CD14-positive monocyte (primary cell): ENCODE data around the gene CFHR1. TPM values are rescaled to one million over a fixed set of nuclear protein-coding genes. Genes with fewer than 3 reads are reported as not detected.

ENCODE experiments used
- DNase-seq, 3 donors: peaks; one replicate each; pipeline ENCODE4 v3.0.0-alpha.2; 2011 to 2022
- H2AFZ ChIP-seq: 2 replicates; pipeline ENCODE4 v1.6.0; 2012; ENCODE audit warnings: mild to moderate bottlenecking, low read depth, low read length, inconsistent platforms; ENCODE audit not compliant: insufficient read depth, poor library complexity, severe bottlenecking
- H3K27ac ChIP-seq, 2 donors: 1 replicate in 1 of 2; 2 replicates in 1 of 2; pipeline ENCODE4 v1.5.1; 2012 to 2013; ENCODE audit warnings: low read length in 2 of 2, control low read depth in 1 of 2, inconsistent platforms in 1 of 2, low read depth in 1 of 2, mild to moderate bottlenecking in 1 of 2
- H3K27me3 ChIP-seq, 2 donors: one replicate each; pipeline versions ENCODE4 v1.6.0 to v1.6.1; 2011 to 2013; ENCODE audit warnings: low read length in 2 of 2; ENCODE audit not compliant: control insufficient read depth in 2 of 2, insufficient read depth in 2 of 2
- H3K36me3 ChIP-seq, 2 donors: replicated peaks in 1 of 2; 1 replicate in 1 of 2; 2 replicates in 1 of 2; pipeline versions ENCODE4 v1.5.1 to v1.6.1; 2012 to 2013; ENCODE audit warnings: low read length in 2 of 2, control low read depth in 1 of 2, inconsistent platforms in 1 of 2, mild to moderate bottlenecking in 1 of 2; ENCODE audit not compliant: insufficient read depth in 2 of 2, control insufficient read depth in 1 of 2
- H3K4me1 ChIP-seq, 2 donors: 1 replicate in 1 of 2; 2 replicates in 1 of 2; pipeline versions ENCODE4 v1.5.1 to v1.6.1; 2012 to 2013; ENCODE audit warnings: low read length in 2 of 2, control low read depth in 1 of 2, inconsistent platforms in 1 of 2, mild to moderate bottlenecking in 1 of 2, moderate library complexity in 1 of 2; ENCODE audit not compliant: insufficient read depth in 2 of 2, control insufficient read depth in 1 of 2
- H3K4me2 ChIP-seq: replicated peaks from 2 replicates; pipeline ENCODE3; 2012; ENCODE audit warnings: low read length, moderate library complexity, mild to moderate bottlenecking; ENCODE audit not compliant: poor library complexity, severe bottlenecking; ENCODE audit errors: extremely low read depth
- H3K4me3 ChIP-seq, 3 experiments: fragments of 200-600 bp in 1 of 3; sonication (generic) in 1 of 3; replicated peaks in 1 of 3; 1 replicate in 2 of 3; 2 replicates in 1 of 3; pipeline ENCODE4 v1.5.1; 2011 to 2013; ENCODE audit warnings: low read length in 3 of 3, mild to moderate bottlenecking in 3 of 3, control low read depth in 2 of 3, low read depth in 2 of 3, inconsistent platforms in 1 of 3, moderate library complexity in 1 of 3
- H3K79me2 ChIP-seq: 2 replicates; pipeline ENCODE4 v1.6.0; 2012; ENCODE audit warnings: mild to moderate bottlenecking, control low read depth, inconsistent platforms, low read length, moderate library complexity; ENCODE audit not compliant: insufficient read depth
- H3K9ac ChIP-seq: 2 replicates; pipeline ENCODE4 v1.6.0; 2017; ENCODE audit warnings: low read length, mild to moderate bottlenecking; ENCODE audit not compliant: insufficient read depth, poor library complexity, severe bottlenecking
- H3K9me3 ChIP-seq, 2 donors: replicated peaks in 1 of 2; 1 replicate in 1 of 2; 2 replicates in 1 of 2; pipeline versions ENCODE4 v1.5.1 to v1.6.1; 2012 to 2013; ENCODE audit warnings: low read length in 2 of 2, control low read depth in 1 of 2; ENCODE audit not compliant: control insufficient read depth in 1 of 2, insufficient read depth in 1 of 2
- H4K20me1 ChIP-seq: 2 replicates; pipeline ENCODE4 v1.6.0; 2012; ENCODE audit warnings: mild to moderate bottlenecking, low read length, control low read depth, moderate library complexity; ENCODE audit not compliant: insufficient read depth
- H3K27ac Mint-ChIP-seq, 7 donors: one replicate each; pipeline ENCODE4 v1.8.0; 2020; ENCODE audit warnings: mild to moderate bottlenecking in 7 of 7, mixed read lengths in 7 of 7, moderate library complexity in 6 of 7, inconsistent platforms in 2 of 7
- H3K27me3 Mint-ChIP-seq, 3 donors: one replicate each; pipeline ENCODE4 v1.8.0; 2021 to 2022; ENCODE audit warnings: low read depth in 3 of 3, mild to moderate bottlenecking in 3 of 3, mixed read lengths in 3 of 3, moderate library complexity in 3 of 3, inconsistent platforms in 1 of 3
- H3K36me3 Mint-ChIP-seq, 2 donors: one replicate each; pipeline ENCODE4 v1.8.0; 2020; ENCODE audit warnings: mixed read lengths in 2 of 2, inconsistent platforms in 1 of 2, mild to moderate bottlenecking in 1 of 2
- H3K4me1 Mint-ChIP-seq: one replicate; pipeline ENCODE4 v1.8.0; 2020; ENCODE audit warnings: mild to moderate bottlenecking, mixed read lengths
- H3K4me3 Mint-ChIP-seq, 2 donors: one replicate each; pipeline ENCODE4 v1.8.0; 2020; ENCODE audit warnings: mild to moderate bottlenecking in 2 of 2, mixed read lengths in 2 of 2, moderate library complexity in 1 of 2
- H3K9me3 Mint-ChIP-seq, 7 donors: one replicate each; pipeline ENCODE4 v1.8.0; 2020 to 2022; ENCODE audit warnings: mixed read lengths in 7 of 7, mild to moderate bottlenecking in 6 of 7, moderate library complexity in 6 of 7, inconsistent platforms in 2 of 7
- WGBS: methylation state at CpG from one replicate; pipeline ENCODE4 v1.1.5; 2013; ENCODE audit warnings: missing lambda C conversion rate; ENCODE audit not compliant: insufficient coverage; 5-methylcytosine and 5-hydroxymethylcytosine counted together
- intact Hi-C, 2 donors: fragments of 100-400 bp; cut with micrococcal nuclease; formaldehyde crosslinking; loops; one replicate each; pipeline versions ENCODE4 v1.15.0 to v1.15.1; 2023
- polyA plus RNA-seq, 3 donors: library from polyadenylated mRNA; depleted of rRNA in 1 of 3; unstranded in 2 of 3; stranded (reverse) in 1 of 3; fragments of 300-500 nt in 2 of 3; fragments of >200 nt in 1 of 3; fragmentation: Illumina TruSeq in 2 of 3; gene quantifications; 1 replicate in 2 of 3; 2 replicates in 1 of 3; pipeline ENCODE4 v1.2.3, GENCODE V29; 2012 to 2021
- TF ChIP-seq, protein P1 (sequence below): fragments of 200-600 bp; IDR thresholded peaks from one replicate; pipeline ENCODE4 v1.8.0; 2022; ENCODE audit warnings: antibody characterized with exemption, mild to moderate bottlenecking

Gene CFHR1
- polyA plus RNA-seq, 3 donors: not detected

GRCh38 chr1:196877964-196878363 lies 58.4 kb downstream of the CFHR1 start:
- TF ChIP-seq, protein P1, sequence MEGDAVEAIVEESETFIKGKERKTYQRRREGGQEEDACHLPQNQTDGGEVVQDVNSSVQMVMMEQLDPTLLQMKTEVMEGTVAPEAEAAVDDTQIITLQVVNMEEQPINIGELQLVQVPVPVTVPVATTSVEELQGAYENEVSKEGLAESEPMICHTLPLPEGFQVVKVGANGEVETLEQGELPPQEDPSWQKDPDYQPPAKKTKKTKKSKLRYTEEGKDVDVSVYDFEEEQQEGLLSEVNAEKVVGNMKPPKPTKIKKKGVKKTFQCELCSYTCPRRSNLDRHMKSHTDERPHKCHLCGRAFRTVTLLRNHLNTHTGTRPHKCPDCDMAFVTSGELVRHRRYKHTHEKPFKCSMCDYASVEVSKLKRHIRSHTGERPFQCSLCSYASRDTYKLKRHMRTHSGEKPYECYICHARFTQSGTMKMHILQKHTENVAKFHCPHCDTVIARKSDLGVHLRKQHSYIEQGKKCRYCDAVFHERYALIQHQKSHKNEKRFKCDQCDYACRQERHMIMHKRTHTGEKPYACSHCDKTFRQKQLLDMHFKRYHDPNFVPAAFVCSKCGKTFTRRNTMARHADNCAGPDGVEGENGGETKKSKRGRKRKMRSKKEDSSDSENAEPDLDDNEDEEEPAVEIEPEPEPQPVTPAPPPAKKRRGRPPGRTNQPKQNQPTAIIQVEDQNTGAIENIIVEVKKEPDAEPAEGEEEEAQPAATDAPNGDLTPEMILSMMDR: no peak
- Mint-ChIP-seq H3K4me3 (peak overlapping the region in 1 of 2 donors; percentile 12), H3K27ac (no peak overlapping the region), H3K27me3 (peaks cover 3 to 7% (median 6%) of the 10 kb centered on the region in 3 donors), H3K9me3 (peaks cover 0 to 8% (median 2%) of the 10 kb centered on the region in 7 donors), H3K4me1 (no peaks in the 10 kb centered on the region), H3K36me3 (no peaks in the 10 kb centered on the region)
- H3K4me3 ChIP-seq: no peak overlapping the region
- H3K9me3 ChIP-seq: no peaks in the 10 kb centered on the region
- no peak overlapping the region for H3K4me2 ChIP-seq
- no peaks in the 10 kb centered on the region for H3K79me2 ChIP-seq
- peaks cover 0 to 8% of the 10 kb centered on the region in 2 donors for H3K27me3 ChIP-seq
- 14% methylated on average over 22 of the region's 29 CpGs for WGBS
- H3K27ac ChIP-seq: no peak overlapping the region
- H3K9ac ChIP-seq: no peak overlapping the region
- no peaks in the 10 kb centered on the region for H3K4me1 ChIP-seq
- intact Hi-C loops: no loop called here
- no peaks in the 10 kb centered on the region for H3K36me3 ChIP-seq
- no peak overlapping the region for H2AFZ ChIP-seq
- no peaks in the 10 kb centered on the region for H4K20me1 ChIP-seq
- DNase-seq: no peak

Other genes starting within 250 kb of the CFHR1 start
- gene KCNT2, start 211.3 kb upstream of the CFHR1 start, polyA plus RNA-seq: not detected
- 1 to 10 TPM in 1 of 3 donors, under 1 TPM in 2; 0.03 to 1.1 (median 0.36) TPM for gene CFH, start 167.7 kb upstream of the CFHR1 start, polyA plus RNA-seq
- gene CFHR3, start 44.9 kb upstream of the CFHR1 start, polyA plus RNA-seq: not detected
- not detected for gene CFHR4, start 68.3 kb downstream of the CFHR1 start, polyA plus RNA-seq
- not detected for gene CFHR2, start 124.0 kb downstream of the CFHR1 start, polyA plus RNA-seq
- not detected for gene CFHR5, start 157.8 kb downstream of the CFHR1 start, polyA plus RNA-seq
- not detected for gene F13B, start 247.5 kb downstream of the CFHR1 start, polyA plus RNA-seq